HEK293 (cell line): ENCODE measurements around the gene PVALEF.
A peak's percentile ranks its signal among the peaks of the same experiment; 100 is the strongest.

Experiments
- CTCF ChIA-PET: fragments of 350-600 bp; formaldehyde crosslinking; extraction: SDS; loops from one replicate; lab custom pipeline; 2021; ENCODE audit warnings: antibody characterized with exemption; lab: Yijun Ruan, JAX
- POLR2A ChIA-PET: fragments of 300-600 bp; formaldehyde crosslinking; extraction: SDS; loops from one replicate; lab custom pipeline; 2020; ENCODE audit warnings: antibody characterized with exemption, inconsistent platforms; lab: Yijun Ruan, JAX
- H3K27ac ChIP-seq: fragments of 200-500 bp; sonication (Bioruptor generic); 2 replicates; pipeline ENCODE4 v1.5.1; 2014; ENCODE audit warnings: low read depth, low read length, control low read depth, inconsistent platforms; ENCODE audit errors: extremely low read depth
- H3K36me3 ChIP-seq, 2 experiments: fragments of 200-500 bp in 1 of 2; sonication (Bioruptor generic) in 1 of 2; 1 replicate in 1 of 2; 2 replicates in 1 of 2; pipeline ENCODE4 v1.5.1; 2014 to 2017; ENCODE audit warnings: inconsistent platforms in 2 of 2, low read length in 2 of 2; ENCODE audit not compliant: control insufficient read depth in 2 of 2, insufficient read depth in 1 of 2
- H3K4me1 ChIP-seq: fragments of 200-500 bp; sonication (Bioruptor generic); 2 replicates; pipeline ENCODE4 v1.5.1; 2014; ENCODE audit warnings: mild to moderate bottlenecking, low read length, inconsistent platforms; ENCODE audit not compliant: control insufficient read depth, insufficient read depth
- H3K4me3 ChIP-seq: 2 replicates; pipeline ENCODE4 v1.5.1; 2011; ENCODE audit warnings: low read depth, mild to moderate bottlenecking, control low read depth, low read length, moderate library complexity
- H3K9me3 ChIP-seq: fragments of 200-500 bp; sonication (Bioruptor generic); 2 replicates; pipeline ENCODE4 v1.5.1; 2014; ENCODE audit warnings: low read depth, low read length, inconsistent platforms; ENCODE audit not compliant: control insufficient read depth, insufficient read depth
- EGR2 ChIP-seq: fragments of 450-650 bp; formaldehyde crosslinking; IDR thresholded peaks from 2 replicates; pipeline ENCODE4 v1.5.1; 2016; ENCODE audit warnings: low read depth, missing biosample characterization, missing genetic modification characterization
- GLIS1 ChIP-seq: fragments of 450-650 bp; formaldehyde crosslinking; IDR thresholded peaks from 2 replicates; pipeline ENCODE4 v1.5.1; 2016; ENCODE audit warnings: missing biosample characterization, missing genetic modification characterization
- GLIS2 ChIP-seq: fragments of 450-650 bp; formaldehyde crosslinking; IDR thresholded peaks from 2 replicates; pipeline ENCODE4 v1.5.1; 2016; ENCODE audit warnings: missing biosample characterization, missing genetic modification characterization
- HIC1 ChIP-seq: fragments of 450-650 bp; formaldehyde crosslinking; IDR thresholded peaks from 2 replicates; pipeline ENCODE4 v1.5.1; 2016; ENCODE audit warnings: missing biosample characterization, missing genetic modification characterization
- SETDB1 ChIP-seq: IDR thresholded peaks from one replicate; pipeline ENCODE4 v1.6.1; 2017; ENCODE audit warnings: mild to moderate bottlenecking, low read length, moderate library complexity, mixed read lengths; ENCODE audit not compliant: insufficient read length
- SP2 ChIP-seq: fragments of 450-650 bp; formaldehyde crosslinking; IDR thresholded peaks from 2 replicates; pipeline ENCODE4 v1.5.1; 2016; ENCODE audit warnings: missing biosample characterization, missing genetic modification characterization
- TSHZ1 ChIP-seq: fragments of 450-650 bp; formaldehyde crosslinking; IDR thresholded peaks from 2 replicates; pipeline ENCODE4 v1.5.1; 2016; ENCODE audit warnings: missing biosample characterization, missing genetic modification characterization, borderline replicate concordance
- ZBTB17 ChIP-seq: fragments of 450-650 bp; formaldehyde crosslinking; IDR thresholded peaks from 2 replicates; pipeline ENCODE4 v1.5.1; 2016; ENCODE audit warnings: missing biosample characterization, missing genetic modification characterization
- ZEB2 ChIP-seq: fragments of 450-650 bp; formaldehyde crosslinking; IDR thresholded peaks from 2 replicates; pipeline ENCODE4 v1.5.1; 2016; ENCODE audit warnings: missing biosample characterization, missing genetic modification characterization
- ZFHX2 ChIP-seq: fragments of 450-650 bp; formaldehyde crosslinking; conservative IDR thresholded peaks from 2 replicates; pipeline ENCODE4 v1.5.1; 2016; ENCODE audit warnings: missing biosample characterization, missing genetic modification characterization
- ZIC2 ChIP-seq: fragments of 450-650 bp; formaldehyde crosslinking; IDR thresholded peaks from 2 replicates; pipeline ENCODE4 v1.5.1; 2016; ENCODE audit warnings: missing biosample characterization, missing genetic modification characterization
- ZNF19 ChIP-seq: fragments of 450-650 bp; formaldehyde crosslinking; IDR thresholded peaks from 2 replicates; pipeline ENCODE4; 2016; ENCODE audit warnings: missing biosample characterization, missing genetic modification characterization, low read depth
- ZNF292 ChIP-seq: fragments of 450-650 bp; formaldehyde crosslinking; IDR thresholded peaks from 2 replicates; pipeline ENCODE4 v1.5.1; 2016; ENCODE audit warnings: low read depth, missing biosample characterization, missing genetic modification characterization, borderline replicate concordance
- ZNF302 ChIP-seq: fragments of 450-650 bp; formaldehyde crosslinking; IDR thresholded peaks from 2 replicates; pipeline ENCODE4 v1.5.1; 2016; ENCODE audit warnings: missing biosample characterization, missing genetic modification characterization, low read depth
- ZNF350 ChIP-seq: fragments of 450-650 bp; formaldehyde crosslinking; IDR thresholded peaks from 2 replicates; pipeline ENCODE4 v1.5.0; 2017; ENCODE audit warnings: missing biosample characterization, mild to moderate bottlenecking, missing genetic modification characterization
- ZNF433 ChIP-seq: fragments of 450-650 bp; formaldehyde crosslinking; IDR thresholded peaks from 2 replicates; pipeline ENCODE4 v1.5.1; 2016; ENCODE audit warnings: missing biosample characterization, missing genetic modification characterization, low read depth
- ZNF449 ChIP-seq: fragments of 450-650 bp; formaldehyde crosslinking; IDR thresholded peaks from 2 replicates; pipeline ENCODE4 v1.5.1; 2017; ENCODE audit warnings: missing biosample characterization, mild to moderate bottlenecking, missing genetic modification characterization, moderate library complexity

The PVALEF gene

GRCh38 chr17:81117672-81118198, 47.6 kb upstream of the PVALEF start (continued):
- TF ChIP-seq TSHZ1 (tag by site-specific recombination) (no peak), ZNF449 (tag by site-specific recombination) (no peak), ZNF302 (tag by site-specific recombination) (no peak), ZNF350 (tag by site-specific recombination) (no peak)

- Histone ChIP-seq H3K4me1 (no peaks in the 10 kb centered on the region), H3K27ac (no peak overlapping the region; the same call in 1 of the 2 replicates), H3K4me3 (no peak overlapping the region), H3K9me3 (no peaks in the 10 kb centered on the region), H3K36me3 (peaks cover 0 to 6% of the 10 kb centered on the region in 2 experiments; a peak in 1 of 3 replicates)
- CTCF ChIA-PET = interaction anchor here (4.6 kb wide), 1 partner anchor 16 kb away, joined by 29 read pairs; no protein-coding TSS in a partner anchor
- TF ChIP-seq ZNF19 (no peak), GLIS2 (peak; percentile 71; the same call in 1 of the 2 replicates), ZNF433 (tag by site-specific recombination) (no peak), ZIC2 (peak; percentile 85), SP2 (tag by site-specific recombination) (no peak), HIC1 (peak; percentile 64), ZEB2 (tag by site-specific recombination) (peak; percentile 68; the same call in 1 of the 2 replicates), ZBTB17 (tag by site-specific recombination) (no peak), GLIS1 (tag by site-specific recombination) (peak; percentile 90), EGR2 (tag by site-specific recombination) (peak; percentile 53), ZNF292 (tag by site-specific recombination) (no peak), ZFHX2 (tag by site-specific recombination) (peak; percentile 86), SETDB1 (no peak)
- POLR2A ChIA-PET = interaction anchor here (0.6 to 1.4 kb wide), 2 partner anchors 121 to 1676 kb away, joined by 4 to 5 read pairs; partner anchors contain the start of genes NDUFAF8 and TEPSIN
These were observed 46.7 kb upstream of the PVALEF start for GRCh38 chr17:81118308-81119221.
